ENCODE results near the gene PLA2G6.

The PLA2G6 gene

DNA sequence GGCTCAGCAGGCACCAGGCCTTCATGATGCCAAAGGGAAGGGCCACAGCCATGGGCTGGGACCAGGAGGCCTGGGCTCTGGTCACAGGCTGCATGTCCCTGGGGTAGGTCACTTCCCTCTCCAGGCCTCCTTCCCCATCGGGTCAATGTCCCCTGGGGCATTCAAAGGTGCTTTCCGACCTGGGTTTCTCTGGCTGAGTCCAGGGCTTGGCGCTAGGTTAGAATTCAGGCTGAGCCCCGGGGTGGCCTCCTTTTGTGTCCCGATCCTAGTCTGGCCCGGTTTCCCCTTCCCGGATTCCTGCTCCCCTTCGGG, 32.3 kb upstream of the PLA2G6 start:
- no peak for DNase-seq (ENCODE audit: low spot score)

DNA sequence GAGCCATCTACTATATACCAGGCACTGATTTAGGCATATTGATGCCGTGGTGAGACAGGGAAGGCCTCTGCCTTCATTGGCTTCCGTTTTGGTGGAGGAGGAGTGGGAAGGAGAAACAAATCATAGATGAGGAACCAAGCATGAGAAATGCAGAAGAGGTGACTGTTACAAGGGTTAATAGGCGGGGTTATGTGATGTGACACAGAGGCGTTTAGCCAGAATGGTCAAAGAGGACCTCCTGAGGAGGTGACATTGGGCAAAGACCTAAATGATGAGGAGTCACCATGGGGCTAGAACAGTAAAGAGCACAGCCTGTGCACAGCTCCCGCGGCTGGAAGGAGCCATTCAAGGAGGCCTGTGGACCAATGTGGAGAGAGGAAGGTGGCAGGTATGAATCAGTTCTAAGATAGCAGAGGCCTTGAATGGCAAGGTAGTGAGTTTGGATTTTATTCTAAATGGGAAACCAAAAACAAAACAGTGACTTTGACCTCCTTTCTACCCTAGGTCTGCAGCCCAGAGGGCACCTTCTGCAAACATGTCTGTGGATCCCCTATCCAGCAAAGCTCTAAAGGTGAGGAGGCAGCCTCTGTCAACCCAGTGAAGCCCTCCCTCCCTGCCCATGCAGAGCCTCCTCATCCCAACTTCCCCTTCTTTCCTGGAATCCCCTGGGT, 31.8 kb upstream of the PLA2G6 start:
- no peak for DNase-seq (ENCODE audit: low spot score)

DNA sequence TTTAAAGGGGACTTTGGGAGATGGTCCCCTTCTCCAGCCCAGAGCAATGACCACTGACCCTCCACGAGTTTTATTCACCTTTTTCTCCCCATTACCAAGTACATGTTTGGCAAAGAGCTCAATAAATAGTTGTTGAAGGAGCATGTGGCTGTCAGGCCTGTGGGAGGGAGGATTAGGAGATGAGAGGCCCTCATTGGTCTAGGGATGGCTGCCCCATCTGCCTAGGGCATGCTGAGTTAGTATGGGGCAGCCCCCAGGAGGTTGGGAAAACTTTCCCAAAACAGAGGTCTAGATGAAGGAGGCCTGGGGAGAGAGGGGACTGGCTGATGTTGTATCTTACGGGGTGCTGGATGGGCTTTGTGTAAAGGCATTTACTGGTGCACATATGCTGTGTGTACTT, 30.8 kb upstream of the PLA2G6 start:
- no peak for DNase-seq (ENCODE audit: low spot score)

DNA sequence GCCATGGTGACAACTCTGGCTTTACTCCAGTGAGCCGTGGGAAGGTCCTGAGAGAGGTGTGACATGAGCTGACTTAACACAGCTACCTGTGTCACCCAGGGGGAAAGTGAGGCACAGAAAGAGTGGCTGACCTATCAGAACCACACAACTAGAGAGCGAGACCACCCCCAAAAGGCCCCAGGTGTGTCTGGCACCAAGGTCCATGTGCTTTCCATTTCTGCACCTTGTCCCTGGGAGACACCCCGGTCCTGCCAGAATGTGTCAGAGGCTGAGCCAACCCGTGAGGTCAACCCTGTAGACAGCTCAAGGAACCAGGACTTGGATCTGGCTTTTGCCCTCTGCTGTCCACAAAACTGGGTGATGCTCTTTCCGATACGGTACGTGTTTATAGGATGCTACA, 29.9 kb upstream of the PLA2G6 start:
- DNase-seq (ENCODE audit: low spot score): no peak

DNA sequence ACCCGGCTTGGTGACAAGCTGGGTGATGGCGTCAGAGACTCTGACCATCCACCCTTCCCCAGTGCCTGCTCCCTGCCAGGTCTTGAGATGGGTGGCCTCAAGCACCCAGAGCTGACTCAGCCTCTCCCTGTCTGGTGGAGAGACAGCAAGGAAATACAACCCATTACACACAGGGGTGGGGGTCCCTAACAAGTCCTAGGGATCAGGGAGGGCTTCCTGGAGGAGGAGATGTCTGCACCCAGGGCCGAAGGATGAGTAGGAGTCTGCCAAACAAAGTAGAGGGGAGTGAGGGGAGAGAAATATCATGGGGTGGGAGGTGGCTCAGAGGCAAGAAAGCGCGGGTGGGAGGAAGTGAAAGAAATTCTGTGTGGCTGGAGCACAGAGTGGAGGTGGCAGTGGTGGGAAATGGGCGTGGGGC, 26.9 kb upstream of the PLA2G6 start:
- DNase-seq (ENCODE audit: low spot score): no peak

DNA sequence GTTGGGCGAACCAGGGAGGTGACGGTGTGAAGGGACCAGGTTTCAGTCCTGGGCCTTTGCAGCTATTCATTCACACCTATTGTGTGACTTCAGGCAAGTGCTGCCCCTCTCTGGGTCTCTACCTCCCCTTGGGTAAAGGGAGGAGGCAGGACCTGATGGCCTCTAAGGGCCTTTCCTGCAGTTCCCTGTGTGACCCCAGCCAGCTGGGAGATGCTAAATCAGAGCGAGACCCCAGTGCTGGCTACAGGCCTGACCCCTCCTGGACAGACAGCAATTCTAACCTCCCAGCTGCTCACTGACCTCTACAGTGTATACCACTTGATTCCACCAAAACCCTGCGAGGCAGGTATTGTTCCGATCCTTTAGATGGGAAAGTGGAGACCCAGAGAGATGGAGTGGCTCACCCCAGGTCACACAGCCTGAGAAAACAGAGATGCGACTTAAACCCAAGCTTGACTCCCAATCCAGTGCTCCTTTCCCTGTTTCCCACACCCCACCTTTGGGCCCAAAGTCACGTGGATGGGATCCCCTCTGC, 26.3 kb upstream of the PLA2G6 start:
- DNase-seq (ENCODE audit: low spot score): no peak

DNA sequence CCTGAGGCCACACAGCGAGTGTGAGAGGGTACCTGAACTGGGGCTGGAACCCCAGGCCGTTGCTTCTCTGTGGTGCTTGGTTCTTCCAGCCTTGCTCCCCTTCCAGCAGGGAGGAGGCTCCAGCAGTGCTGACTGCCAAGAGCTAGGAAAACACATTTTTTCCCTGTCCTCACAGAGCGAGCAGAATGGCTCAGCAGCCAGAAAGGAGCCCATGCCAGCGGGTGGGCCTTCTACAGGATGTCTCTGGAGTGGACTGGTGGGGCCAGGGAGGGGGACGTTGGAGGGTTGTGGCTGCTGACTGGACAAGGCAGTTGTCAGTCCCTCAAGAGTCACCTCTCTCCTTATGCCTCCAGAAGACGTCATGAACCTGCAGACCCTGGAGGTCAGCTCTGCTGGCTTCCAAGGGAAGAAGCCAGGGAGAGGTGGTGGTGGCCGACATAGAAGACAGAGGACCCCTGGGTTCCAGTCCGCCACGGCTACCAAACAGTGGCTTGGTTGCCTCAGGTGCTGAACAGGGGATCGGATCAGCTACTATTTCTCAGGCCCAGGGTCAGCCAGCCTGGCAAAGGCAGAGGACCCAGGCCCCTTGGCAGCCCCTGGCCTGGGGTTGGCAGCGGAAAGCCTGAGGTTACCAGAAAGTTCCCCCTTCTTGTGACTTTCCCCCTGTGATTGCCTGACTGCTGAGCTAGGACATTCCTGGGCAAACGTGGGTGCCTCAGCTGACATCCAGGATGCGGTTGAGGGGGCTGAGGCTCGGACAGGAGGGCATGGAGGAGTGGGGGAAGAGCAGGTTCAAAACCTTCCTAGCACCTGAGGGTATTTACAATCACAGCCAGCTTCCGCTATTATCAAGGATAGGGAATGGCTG, 23.9 kb upstream of the PLA2G6 start:
- DNase-seq (ENCODE audit: low spot score): no peak

DNA sequence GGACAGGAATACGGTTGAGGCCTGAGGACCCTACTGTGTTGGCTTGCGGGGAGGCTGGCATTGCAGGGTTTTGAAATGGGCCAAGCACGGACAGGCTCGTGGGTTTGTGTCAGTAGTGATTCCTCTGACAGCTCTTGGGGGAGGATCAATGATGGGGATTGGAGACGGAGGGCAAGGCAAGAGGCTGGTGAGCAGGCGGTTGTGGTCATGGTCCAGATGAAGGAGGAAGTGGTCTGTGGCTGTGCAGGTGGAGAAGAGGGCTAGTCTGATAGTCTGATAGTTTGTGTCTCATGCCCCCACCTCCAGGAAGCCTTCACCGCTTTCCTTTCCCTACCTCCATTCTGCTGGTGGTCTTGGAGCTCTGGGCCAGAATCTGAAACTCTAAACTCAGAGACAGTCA, 23.2 kb upstream of the PLA2G6 start:
- no peak for DNase-seq (ENCODE audit: low spot score)

DNA sequence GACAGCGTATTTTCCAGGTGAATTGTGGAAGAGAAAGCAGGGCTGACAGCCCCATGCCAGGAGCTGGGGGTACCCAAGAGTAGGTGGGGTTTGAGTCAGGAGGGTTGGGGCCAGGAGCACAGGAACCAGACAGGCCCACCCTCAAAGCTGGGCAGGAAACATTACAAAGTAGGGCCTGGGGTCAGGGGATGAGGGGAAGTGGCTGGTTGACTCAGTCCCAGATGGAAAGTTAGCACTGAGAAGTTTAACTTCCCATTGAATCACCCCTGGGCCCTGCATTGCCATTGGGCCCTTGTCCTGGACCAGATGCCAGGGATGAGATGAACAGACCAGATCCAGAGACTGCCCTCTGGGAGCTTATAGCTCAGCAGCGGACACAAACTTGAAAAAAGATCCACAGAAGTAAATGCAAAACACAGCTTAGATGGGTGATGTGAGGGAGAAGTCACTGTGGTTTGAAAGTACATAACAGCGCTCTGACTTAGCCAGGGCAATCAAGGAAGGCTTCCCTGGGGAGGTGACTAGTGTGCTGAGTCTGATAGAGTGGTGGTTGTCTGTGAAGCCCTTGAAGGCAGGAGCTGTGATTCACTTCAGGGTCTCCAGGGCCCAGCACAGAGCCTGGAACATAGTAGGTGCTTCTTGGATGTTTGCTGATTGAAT, 22.4 kb upstream of the PLA2G6 start:
- no peak for DNase-seq (ENCODE audit: low spot score)

DNA sequence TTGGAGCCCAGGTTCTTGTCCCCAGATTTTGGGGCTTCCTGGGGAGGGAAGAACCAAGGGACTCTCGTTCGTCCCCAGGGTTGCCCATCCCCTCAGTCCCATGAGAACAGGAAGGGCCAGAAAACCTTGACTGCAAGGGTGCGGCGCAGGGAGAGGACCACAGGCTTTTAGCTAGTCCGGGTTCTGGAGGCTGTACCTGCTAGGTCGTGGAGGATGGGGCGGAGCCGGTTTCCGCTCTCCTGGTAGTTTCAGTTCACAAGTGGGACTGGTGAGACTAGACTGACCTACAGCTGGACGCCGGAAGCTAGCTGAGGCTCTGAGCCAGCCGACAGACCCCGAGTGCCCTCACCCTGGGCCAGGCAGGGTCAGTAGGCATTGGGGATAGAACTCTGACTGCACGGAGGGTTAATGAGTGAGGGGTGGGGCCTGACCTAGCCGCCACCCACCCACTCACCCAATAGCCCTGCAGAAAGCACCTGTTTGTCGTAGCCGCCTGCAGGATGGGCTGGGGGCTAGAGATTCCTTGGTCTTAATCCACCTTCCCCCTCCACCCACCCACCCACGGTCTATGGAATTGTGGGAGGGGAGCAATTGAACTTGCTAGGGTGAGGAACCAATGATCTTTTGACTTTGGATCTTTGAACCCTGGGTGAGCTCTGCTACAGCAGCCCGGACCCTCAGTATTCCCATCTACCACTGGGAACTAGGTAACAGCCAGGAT, 21.6 kb upstream of the PLA2G6 start:
- no peak for DNase-seq (ENCODE audit: low spot score)

DNA sequence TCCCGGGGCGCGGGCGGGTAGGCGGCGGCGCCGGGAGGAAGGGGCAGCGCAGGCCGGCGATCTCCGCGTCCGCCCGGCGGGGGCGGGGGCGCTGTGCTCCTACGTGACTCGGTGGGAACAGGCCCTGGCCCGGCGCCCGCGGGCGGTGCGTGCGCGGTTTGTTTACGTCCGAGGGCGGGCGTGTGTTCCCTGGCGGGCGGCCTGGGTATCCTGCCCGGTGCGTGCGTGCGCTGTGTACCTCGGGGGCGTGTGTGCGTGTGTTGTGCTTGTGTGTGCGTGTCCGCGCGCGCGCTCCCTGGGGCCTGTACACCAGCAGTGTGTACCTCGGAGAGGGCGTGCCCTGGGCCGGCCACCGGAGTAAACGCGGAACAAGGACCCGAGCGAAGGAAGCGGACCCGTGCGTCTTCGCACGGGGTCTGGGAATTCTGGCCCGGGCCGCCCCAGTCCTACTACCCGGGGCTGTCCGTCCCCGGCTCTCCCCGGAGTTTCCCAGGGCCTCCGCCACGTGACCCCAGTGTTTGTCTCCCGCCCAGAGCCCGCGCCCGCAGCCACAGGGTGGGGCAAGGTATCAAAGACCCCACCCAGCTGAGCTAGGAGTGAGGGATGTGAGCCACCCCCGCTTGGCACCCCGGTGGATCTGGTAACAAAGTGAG, 20.9 kb upstream of the PLA2G6 start:
- peak; percentile 92 for DNase-seq (ENCODE audit: low spot score)

DNA sequence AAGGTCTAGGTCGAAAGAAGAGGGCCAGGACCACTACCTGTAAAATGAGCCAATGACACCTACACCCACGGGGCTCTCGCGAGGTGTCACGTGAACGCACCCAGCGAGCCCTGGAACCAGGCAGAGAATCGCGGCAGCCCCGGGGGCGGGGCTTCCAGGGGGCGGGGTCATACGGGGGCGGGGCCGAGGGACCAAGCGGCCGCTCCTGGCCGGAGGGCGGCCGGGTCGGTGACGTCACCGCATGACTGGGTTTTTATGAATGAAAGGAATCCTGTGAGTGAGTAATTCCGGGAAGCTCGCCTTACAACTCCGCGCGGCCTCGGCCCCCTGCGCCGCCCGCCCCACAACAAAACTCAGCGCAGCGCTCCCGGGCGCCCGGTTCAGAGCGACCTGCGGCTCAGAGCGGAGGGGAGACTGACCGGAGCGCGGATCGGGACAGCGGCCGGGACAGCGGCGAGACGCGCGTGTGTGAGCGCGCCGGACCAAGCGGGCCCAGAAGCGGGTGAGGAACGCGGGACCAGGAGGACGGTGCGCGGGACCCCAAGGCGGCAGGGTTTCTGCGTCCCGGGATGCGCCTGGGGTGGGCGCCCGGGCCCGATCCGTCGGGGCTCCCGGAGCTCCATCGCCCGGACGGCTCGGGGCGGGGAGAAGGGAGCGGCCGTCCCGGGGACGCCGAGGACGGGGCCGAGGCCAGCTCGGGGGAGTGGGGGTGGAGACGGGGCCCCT, 20.2 kb upstream of the PLA2G6 start, which contains the start of gene MAFF:
Gene MAFF, plus strand, starts transcription at position 284 of the 726 bp plus-strand sequence. CDS start 11,860 bp downstream, outside the sequence.
- DNase-seq (ENCODE audit: low spot score): peak; percentile 97

DNA sequence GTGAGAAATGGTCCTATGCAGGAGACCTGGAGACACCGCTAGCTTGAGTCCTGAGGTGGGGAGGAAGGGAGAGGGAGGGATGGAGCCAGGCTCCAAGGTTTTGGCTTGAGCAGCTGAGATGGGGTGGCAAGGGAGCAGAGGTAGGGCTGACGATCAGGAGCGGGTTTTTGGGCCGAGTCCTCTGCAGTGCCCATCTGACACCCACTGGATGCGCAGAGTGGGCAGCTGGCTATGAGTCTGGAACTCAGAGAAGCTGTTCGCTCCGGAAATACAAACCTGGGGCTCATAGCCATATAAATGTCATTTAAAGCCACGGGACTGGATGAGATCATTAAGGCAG, 19.7 kb upstream of the PLA2G6 start:
- no peak for DNase-seq (ENCODE audit: low spot score)

DNA sequence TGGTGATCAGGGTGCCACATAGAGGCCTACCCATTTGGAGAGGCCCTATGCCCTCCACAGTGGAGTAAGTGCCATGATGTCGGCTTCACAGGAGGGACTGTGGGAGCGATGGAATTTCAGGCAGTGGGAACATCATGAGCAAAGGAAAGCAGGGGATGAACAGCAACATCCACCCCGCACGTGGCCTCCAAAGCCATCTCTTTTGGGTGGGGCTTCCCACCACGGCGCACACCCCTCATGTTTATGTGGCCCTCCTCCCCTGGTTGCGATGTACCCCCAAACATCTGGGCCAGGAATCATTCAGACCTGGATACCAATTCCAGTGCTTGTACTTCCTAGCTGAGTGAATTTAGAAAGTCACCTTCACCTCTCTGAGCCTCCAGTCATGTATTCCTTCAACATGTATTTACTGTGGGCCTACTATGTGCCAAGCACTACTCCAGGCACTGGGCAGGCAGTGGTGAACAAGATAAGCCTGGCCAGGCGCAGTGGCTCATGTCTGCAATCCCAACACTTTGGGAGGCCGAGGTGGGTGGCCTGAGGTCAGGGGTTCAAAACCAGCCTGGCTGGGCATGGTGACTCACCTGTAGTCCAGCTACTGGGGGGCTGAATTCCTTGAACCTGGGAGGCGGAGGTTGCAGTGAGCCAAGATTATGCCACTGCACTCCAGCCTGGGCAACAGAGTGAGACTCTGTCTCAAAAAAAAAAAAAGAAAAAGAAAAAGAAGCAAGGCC, 18.4 kb upstream of the PLA2G6 start:
- DNase-seq (ENCODE audit: low spot score): no peak

DNA sequence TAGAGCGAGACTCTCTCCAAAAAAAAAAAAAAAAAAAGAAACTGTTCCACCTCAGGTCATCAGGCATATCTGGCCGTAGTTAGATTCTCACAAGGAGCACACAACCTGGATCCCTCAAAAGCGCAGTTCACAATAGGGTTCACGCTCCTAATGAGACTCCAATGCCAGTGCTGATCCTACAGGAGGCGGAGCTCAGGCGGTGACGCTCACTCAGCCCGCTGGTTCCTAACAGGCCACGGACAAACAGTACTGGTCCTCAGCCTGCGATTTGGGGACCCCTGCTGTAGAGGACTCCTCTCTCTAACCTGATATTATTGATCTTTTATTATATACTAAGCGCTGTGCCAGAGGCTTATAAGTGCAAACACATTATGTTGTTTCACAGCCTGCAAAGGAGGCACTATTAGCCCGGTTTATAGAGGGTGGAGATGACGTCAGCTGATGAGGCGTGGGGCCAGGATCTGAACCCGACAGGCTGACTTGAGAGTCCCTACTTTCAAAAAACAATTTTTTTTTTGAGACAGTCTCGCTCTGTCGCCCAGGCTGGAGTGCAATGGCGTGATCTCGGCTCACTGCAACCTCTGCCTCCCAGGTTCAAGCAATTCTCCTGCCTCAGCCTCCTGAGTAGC, 15.3 kb upstream of the PLA2G6 start:
- DNase-seq (ENCODE audit: low spot score): no peak

DNA sequence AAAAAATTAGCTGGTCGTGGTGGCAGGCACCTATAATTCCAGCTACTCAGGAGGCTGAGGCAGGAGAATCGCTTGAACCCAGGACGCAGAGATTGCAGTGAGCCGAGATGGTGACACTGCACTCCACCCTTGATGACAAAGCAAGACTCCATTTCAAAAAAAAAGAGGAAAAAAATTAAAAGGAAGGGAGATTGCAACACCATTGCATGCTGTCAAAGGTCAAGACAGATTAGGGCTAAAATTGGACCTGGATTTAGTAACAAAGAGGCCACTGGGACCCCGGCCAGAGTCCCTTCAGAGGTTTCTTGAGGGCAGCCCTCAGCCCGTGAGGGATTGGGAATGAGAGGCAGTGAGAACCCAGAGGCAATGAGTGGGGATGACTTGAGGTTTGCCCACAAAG, 11.9 kb upstream of the PLA2G6 start:
- peak; percentile 46 for DNase-seq (ENCODE audit: low spot score)

DNA sequence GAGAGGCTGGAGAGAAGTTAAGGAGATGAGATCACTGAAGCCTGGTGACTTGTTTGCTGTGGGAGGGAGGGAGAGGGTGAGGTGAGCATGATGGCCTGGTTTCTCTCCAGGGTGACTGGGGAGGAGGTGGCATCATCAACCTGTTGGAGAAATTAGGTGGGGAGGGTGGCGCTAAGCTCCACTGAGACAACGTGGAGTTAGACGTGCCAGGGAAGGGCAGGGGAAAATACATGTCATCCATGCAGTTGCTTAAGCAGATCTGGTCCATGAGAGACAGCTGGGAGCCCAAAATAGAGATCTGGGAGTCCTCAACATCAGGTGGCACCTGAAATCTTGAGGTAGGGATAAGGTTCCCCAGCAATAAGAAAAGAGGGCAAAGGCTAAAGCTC, 10.8 kb upstream of the PLA2G6 start:
- DNase-seq (ENCODE audit: low spot score): no peak

DNA sequence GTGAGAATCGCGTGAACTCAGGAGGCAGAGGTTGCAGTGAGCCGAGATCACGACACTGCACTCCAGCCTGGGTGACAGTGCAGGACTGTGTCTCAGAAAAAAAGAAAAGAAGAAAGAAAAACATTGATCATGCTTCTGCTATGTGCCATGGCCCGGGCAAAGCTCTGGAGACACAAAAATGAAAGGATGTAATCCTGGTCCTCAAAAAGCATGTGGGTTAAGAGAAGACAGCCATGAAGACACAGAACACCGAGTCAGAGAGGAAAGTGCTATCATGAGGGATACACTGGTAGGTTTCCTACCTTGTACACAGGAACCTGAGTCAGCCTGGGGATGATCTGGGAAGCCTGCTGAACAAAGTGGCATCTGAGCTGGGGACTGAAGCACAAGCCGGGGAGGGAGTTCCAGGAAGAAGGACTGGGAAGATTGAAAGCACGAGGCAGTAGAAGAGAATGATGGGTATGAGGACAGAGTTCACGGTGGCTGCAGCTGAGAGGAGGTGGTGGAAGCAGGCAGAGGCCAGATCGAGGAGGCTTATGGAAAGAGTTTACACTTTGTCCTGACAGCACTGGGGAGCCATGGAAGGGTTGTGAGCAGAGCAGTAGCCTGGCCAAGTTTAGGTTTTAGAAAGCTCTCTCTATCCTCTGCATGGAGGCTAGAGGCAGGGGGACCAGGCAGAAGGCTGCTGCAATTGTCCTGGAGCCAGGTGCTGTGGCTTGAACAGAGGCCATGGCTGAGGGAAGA, 10.3 kb upstream of the PLA2G6 start:
- no peak for DNase-seq (ENCODE audit: low spot score)

DNA sequence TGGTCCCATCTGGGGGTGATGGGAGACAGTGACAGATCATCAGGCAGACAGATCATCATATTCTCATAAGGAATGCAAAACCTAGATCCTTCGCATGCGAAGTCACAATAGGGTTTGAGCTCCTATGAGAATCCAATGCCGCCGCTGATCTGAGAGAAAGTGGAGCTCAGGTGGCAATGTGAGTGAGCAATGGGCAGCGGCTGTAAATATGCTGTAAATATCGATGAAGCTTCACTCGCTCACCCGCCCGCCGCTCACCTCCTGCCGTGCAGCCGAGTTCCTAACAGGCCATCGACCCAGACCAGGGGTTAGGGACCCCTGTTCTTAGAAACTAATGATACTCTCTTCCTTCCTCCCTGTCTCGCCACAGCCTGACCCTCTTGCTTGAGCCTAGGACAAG, 9.4 kb upstream of the PLA2G6 start:
- no peak for DNase-seq (ENCODE audit: low spot score)
